ENCODE measurements around the gene SVOP.

DNA sequence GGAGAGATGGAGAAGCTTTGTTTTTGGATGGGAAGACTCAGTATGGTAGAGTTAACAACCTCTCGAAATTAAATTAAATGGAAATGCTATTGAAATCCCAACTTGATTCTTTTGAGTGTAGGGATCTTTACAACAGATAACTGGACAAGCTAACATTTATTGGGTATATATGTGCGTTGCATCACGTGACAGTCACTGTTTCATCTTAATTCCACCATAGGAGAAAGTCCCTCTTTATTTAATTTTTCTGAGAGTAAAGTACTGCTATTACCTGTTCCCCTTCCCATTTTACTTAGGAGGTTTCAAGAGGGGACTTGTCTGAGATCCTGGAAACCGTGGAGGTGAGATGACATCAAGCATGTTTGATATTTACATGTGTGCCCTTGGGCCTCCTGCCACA is 152.1 kb downstream of the SVOP start:
- TF ChIP-seq, protein P1, sequence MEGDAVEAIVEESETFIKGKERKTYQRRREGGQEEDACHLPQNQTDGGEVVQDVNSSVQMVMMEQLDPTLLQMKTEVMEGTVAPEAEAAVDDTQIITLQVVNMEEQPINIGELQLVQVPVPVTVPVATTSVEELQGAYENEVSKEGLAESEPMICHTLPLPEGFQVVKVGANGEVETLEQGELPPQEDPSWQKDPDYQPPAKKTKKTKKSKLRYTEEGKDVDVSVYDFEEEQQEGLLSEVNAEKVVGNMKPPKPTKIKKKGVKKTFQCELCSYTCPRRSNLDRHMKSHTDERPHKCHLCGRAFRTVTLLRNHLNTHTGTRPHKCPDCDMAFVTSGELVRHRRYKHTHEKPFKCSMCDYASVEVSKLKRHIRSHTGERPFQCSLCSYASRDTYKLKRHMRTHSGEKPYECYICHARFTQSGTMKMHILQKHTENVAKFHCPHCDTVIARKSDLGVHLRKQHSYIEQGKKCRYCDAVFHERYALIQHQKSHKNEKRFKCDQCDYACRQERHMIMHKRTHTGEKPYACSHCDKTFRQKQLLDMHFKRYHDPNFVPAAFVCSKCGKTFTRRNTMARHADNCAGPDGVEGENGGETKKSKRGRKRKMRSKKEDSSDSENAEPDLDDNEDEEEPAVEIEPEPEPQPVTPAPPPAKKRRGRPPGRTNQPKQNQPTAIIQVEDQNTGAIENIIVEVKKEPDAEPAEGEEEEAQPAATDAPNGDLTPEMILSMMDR (IDR thresholded peaks at IDR 0.05), result no peak
- no peak for TF ChIP-seq POLR2A (IDR thresholded peaks at IDR 0.05)

Data from testis (tissue), 2 donors.